Body of pancreas (tissue), 4 donors: ENCODE data around the gene PNKD.

Experiments
- POLR2A ChIP-seq, 3 donors: fragments of 450-650 bp; IDR thresholded peaks; one replicate each; pipeline ENCODE4 v1.6.1; 2016; ENCODE audit warnings: antibody characterized with exemption in 3 of 3, mild to moderate bottlenecking in 2 of 3
- TF ChIP-seq, protein P1 (sequence below), 7 experiments: fragments of 450-650 bp in 4 of 7; fragments of 200-600 bp in 3 of 7; sonication (generic) in 3 of 7; IDR thresholded peaks; one replicate each; pipeline ENCODE4 v1.5.1; 2016 to 2019; ENCODE audit warnings: antibody characterized with exemption in 7 of 7

DNA sequence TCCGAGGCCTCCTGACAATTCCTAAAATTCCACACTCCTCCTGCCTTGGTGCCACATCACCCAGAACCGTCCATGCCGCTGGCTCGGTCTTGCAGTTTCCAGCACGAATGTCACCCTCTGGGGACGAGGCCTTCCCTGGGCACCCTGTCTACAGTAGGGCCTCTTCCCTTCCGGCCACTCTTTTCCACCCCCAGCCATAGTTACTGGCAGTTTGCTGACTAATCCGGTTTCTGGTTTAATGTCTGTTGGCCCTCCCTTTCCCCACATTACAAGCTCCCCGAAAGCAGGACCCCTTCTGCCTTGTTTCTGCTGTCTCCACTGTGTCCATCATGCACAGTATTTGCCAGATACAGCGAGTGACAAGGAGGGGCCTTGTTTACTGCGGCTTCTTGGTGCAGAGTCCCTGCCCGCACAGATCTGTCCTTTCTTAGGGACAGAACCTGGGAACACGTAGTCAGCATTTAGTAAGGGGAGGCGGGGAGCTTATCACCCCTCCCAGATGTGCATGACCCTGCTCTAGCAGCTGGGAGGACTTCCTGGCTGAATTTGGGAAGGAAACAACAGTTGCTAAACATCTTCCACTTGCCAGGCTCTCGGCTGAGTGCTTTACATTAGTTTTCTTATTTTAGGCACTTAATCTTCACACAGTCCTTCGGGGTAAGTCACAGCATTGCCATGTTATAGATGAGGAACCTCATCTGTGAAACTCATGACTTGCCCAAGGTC lies 62.8 kb downstream of the PNKD start:
- TF ChIP-seq, protein P1, sequence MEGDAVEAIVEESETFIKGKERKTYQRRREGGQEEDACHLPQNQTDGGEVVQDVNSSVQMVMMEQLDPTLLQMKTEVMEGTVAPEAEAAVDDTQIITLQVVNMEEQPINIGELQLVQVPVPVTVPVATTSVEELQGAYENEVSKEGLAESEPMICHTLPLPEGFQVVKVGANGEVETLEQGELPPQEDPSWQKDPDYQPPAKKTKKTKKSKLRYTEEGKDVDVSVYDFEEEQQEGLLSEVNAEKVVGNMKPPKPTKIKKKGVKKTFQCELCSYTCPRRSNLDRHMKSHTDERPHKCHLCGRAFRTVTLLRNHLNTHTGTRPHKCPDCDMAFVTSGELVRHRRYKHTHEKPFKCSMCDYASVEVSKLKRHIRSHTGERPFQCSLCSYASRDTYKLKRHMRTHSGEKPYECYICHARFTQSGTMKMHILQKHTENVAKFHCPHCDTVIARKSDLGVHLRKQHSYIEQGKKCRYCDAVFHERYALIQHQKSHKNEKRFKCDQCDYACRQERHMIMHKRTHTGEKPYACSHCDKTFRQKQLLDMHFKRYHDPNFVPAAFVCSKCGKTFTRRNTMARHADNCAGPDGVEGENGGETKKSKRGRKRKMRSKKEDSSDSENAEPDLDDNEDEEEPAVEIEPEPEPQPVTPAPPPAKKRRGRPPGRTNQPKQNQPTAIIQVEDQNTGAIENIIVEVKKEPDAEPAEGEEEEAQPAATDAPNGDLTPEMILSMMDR (IDR thresholded peaks at IDR 0.05): no peak
- TF ChIP-seq POLR2A (IDR thresholded peaks at IDR 0.05): peak in 1 of 3 donors; percentile 33
